Sigmoid colon (tissue), 4 donors: ENCODE data around the gene CD63.

Experiments used
- EP300 ChIP-seq, 4 donors: sonication (generic); formaldehyde crosslinking; IDR thresholded peaks; one replicate each; pipeline ENCODE4 v1.6.1; 2017; ENCODE audit warnings: antibody characterized with exemption in 4 of 4
- TF ChIP-seq, protein P1 (sequence below), 4 experiments: fragments of 450-650 bp in 3 of 4; fragments of 200-600 bp in 1 of 4; IDR thresholded peaks; one replicate each; pipeline ENCODE4 v1.5.1; 2016 to 2019; ENCODE audit warnings: antibody characterized with exemption in 4 of 4, mild to moderate bottlenecking in 3 of 4, moderate library complexity in 2 of 4

DNA sequence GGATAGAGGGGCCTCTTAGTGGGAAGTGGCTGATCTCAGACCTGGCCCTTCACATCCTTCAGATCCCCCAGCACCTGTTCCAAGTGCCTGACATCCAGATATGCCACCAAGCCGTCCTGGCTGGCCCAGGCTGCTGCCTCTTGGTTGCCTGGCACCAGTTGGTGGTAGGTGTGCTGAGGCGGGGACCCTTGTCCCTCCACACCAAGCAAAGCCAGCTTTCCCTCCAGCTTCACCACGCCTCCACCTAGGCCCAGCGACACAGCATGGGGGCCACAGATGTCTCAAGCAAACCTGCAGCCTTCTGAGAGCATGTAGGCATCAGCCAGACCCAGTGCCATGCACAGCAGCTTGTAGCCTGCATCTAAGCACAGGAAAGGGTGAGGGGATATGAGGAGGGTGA lies 3.5 kb upstream of the CD63 start:
- TF ChIP-seq, protein P1, sequence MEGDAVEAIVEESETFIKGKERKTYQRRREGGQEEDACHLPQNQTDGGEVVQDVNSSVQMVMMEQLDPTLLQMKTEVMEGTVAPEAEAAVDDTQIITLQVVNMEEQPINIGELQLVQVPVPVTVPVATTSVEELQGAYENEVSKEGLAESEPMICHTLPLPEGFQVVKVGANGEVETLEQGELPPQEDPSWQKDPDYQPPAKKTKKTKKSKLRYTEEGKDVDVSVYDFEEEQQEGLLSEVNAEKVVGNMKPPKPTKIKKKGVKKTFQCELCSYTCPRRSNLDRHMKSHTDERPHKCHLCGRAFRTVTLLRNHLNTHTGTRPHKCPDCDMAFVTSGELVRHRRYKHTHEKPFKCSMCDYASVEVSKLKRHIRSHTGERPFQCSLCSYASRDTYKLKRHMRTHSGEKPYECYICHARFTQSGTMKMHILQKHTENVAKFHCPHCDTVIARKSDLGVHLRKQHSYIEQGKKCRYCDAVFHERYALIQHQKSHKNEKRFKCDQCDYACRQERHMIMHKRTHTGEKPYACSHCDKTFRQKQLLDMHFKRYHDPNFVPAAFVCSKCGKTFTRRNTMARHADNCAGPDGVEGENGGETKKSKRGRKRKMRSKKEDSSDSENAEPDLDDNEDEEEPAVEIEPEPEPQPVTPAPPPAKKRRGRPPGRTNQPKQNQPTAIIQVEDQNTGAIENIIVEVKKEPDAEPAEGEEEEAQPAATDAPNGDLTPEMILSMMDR (IDR thresholded peaks at IDR 0.05): no peak
- no peak for TF ChIP-seq EP300 (IDR thresholded peaks at IDR 0.05)
